Spleen (tissue), 11 donors: ENCODE results near the gene SUCO. TPM values are rescaled to one million over a fixed set of nuclear protein-coding genes. Genes with fewer than 3 reads are reported as not detected.
A peak's percentile ranks its signal among the peaks of the same experiment; 100 is the strongest.
"Not testable (repeated sequence)": the region's sequence is repeated elsewhere in the genome, so short reads cannot be mapped to it uniquely, and the experiment has no call there.

ENCODE experiments used
- DNase-seq: peaks from one replicate; pipeline ENCODE4 v3.0.0-alpha.2; 2020
- H3K27ac ChIP-seq, 8 donors: fragments of 200-600 bp; sonication (generic) in 7 of 8; 1 replicate in 4 of 8; 2 replicates in 4 of 8; pipeline versions ENCODE4 v1.5.0 to v1.8.0; 2016 to 2021; ENCODE audit warnings: inconsistent platforms in 4 of 8, mild to moderate bottlenecking in 4 of 8, moderate library complexity in 1 of 8
- H3K27me3 ChIP-seq, 7 donors: fragments of 200-600 bp; sonication (generic) in 6 of 7; replicated peaks in 1 of 7; 1 replicate in 4 of 7; 2 replicates in 3 of 7; pipeline versions ENCODE4 v1.5.0 to v1.8.0; 2016 to 2021; ENCODE audit warnings: inconsistent platforms in 3 of 7, mild to moderate bottlenecking in 1 of 7
- H3K36me3 ChIP-seq, 6 donors: fragments of 200-600 bp; sonication (generic) in 5 of 6; 1 replicate in 4 of 6; 2 replicates in 2 of 6; pipeline versions ENCODE4 v1.5.0 to v1.8.0; 2016 to 2021; ENCODE audit warnings: inconsistent platforms in 2 of 6
- H3K4me1 ChIP-seq, 6 donors: fragments of 200-600 bp; sonication (generic) in 5 of 6; 1 replicate in 3 of 6; 2 replicates in 3 of 6; pipeline versions ENCODE4 v1.5.0 to v1.8.0; 2016 to 2021; ENCODE audit warnings: inconsistent platforms in 3 of 6
- H3K4me3 ChIP-seq, 8 donors: fragments of 200-600 bp; sonication (generic) in 7 of 8; 1 replicate in 4 of 8; 2 replicates in 4 of 8; pipeline versions ENCODE4 v1.5.0 to v1.8.0; 2016 to 2021; ENCODE audit warnings: inconsistent platforms in 4 of 8, mild to moderate bottlenecking in 4 of 8, moderate library complexity in 2 of 8
- H3K9me3 ChIP-seq, 8 donors: fragments of 200-600 bp; sonication (generic) in 7 of 8; 1 replicate in 4 of 8; 2 replicates in 4 of 8; pipeline versions ENCODE4 v1.5.0 to v1.8.0; 2016 to 2021; ENCODE audit warnings: inconsistent platforms in 4 of 8
- POLR2A ChIP-seq, 3 donors: fragments of 450-650 bp; IDR thresholded peaks; one replicate each; pipeline ENCODE4 v1.5.1; 2017; ENCODE audit warnings: antibody characterized with exemption in 3 of 3, mild to moderate bottlenecking in 1 of 3
- POLR2AphosphoS5 ChIP-seq, 3 donors: sonication (generic); formaldehyde crosslinking; IDR thresholded peaks; one replicate each; pipeline ENCODE4 v1.5.1; 2017; ENCODE audit warnings: antibody characterized with exemption in 3 of 3
- WGBS, 5 donors: extraction: QIAGEN DNeasy Blood & Tissue Kit in 3 of 5; methylation state at CpG; one replicate each; pipeline versions ENCODE4 v1.1.5 to v1.1.7; 2013 to 2018; 5-methylcytosine and 5-hydroxymethylcytosine counted together
- intact Hi-C: fragments of 100-400 bp; cut with DNase I; formaldehyde crosslinking; loops from one replicate; pipeline ENCODE4 v1.15.0; 2023; ENCODE audit warnings: low total_unique reads
- polyA plus RNA-seq, 3 donors: library from polyadenylated mRNA; stranded (reverse); fragments of 200-250 nt; gene quantifications; one replicate each; pipeline ENCODE4 v1.2.1, GENCODE V29; 2013
- total RNA-seq, 7 donors: library from RNA; depleted of rRNA in 3 of 7; stranded (reverse); fragments of >200 nt in 3 of 7; fragmentation: NEBNext Ultra II Directional in 4 of 7; extraction: Animal tissue kit (Norgen Biotek cat#: 25700) in 4 of 7; gene quantifications; one replicate each; pipeline versions ENCODE4 v1.1.0 to v1.2.1, GENCODE V29; 2016 to 2021
- TF ChIP-seq, protein P1 (sequence below), 11 experiments: fragments of 200-600 bp in 7 of 11; fragments of 450-650 bp in 4 of 11; sonication (generic) in 4 of 11; IDR thresholded peaks in 8 of 11; conservative IDR thresholded peaks in 3 of 11; 1 replicate in 7 of 11; 2 replicates in 4 of 11; pipeline versions ENCODE4 v1.4.0 to v1.8.0; 2016 to 2021; ENCODE audit warnings: antibody characterized with exemption in 11 of 11, inconsistent platforms in 4 of 11, mild to moderate bottlenecking in 1 of 11
- donor health status: healthy with polysubstance abuse.
- donor health status: DM: no; HTN: no; CAD: no; lungs with moderate emphysema.
- donor health status: DM: no; HTN: no; CAD: no.
- donor health status: Bipolar disorder and iron deficiency.
- donor health status: healthy.
- donor health status: DM: no; HTN: no; CAD: no.
- donor health status: DM: yes; HTN: yes; CAD: no.

Gene SUCO
- total and polyA plus RNA-seq, 10 donors, result 7.9 to 59.5 (median 39.5) TPM

DNA sequence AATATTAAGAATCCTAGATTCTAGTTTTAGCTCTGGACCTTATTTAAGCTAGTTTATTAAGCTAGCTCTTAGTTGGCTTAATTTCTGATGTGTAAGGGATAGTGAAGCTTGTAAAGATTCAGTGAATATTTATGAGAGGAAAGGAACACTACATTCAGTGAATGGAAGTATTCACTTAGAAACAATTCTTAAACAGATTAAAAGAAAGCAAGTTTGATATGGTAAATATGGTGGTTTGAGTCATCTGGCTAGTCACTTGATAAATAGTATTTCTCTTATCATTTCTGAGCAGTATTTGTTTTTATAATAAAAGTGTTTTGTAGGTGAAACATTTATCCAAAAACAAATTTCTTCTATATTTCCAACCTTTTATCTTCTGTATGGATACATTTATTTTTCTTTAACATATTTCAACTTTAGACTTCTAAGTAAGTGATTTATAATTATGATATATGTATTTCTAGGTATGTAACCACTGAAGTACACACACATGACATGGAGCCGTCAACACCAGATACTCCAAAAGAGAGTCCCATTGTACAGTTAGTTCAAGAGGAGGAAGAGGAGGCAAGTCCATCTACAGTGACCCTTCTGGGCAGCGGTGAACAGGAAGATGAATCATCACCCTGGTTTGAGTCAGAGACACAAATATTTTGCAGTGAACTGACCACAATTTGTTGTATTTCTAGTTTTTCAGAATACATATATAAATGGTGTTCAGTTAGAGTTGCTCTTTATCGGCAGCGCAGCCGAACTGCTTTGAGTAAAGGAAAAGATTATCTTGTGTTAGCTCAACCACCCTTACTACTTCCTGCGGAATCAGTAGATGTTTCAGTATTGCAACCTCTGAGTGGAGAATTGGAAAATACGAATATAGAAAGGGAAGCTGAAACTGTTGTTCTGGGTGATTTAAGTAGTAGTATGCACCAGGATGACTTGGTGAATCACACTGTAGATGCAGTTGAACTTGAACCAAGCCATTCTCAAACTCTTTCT lies 55.6 kb downstream of the SUCO start:
- DNase-seq, result no peak
- WGBS, 5 donors, result 69 to 83% (median 76%) methylated on average over 7 of the region's 7 CpGs
- peaks cover 0 to 85% (median 34%) of the 10 kb centered on the region in 6 donors for H3K36me3 ChIP-seq
- TF ChIP-seq POLR2AphosphoS5 (IDR thresholded peaks at IDR 0.05) (no peak), POLR2A (IDR thresholded peaks at IDR 0.05) (no peak)
- TF ChIP-seq, protein P1, sequence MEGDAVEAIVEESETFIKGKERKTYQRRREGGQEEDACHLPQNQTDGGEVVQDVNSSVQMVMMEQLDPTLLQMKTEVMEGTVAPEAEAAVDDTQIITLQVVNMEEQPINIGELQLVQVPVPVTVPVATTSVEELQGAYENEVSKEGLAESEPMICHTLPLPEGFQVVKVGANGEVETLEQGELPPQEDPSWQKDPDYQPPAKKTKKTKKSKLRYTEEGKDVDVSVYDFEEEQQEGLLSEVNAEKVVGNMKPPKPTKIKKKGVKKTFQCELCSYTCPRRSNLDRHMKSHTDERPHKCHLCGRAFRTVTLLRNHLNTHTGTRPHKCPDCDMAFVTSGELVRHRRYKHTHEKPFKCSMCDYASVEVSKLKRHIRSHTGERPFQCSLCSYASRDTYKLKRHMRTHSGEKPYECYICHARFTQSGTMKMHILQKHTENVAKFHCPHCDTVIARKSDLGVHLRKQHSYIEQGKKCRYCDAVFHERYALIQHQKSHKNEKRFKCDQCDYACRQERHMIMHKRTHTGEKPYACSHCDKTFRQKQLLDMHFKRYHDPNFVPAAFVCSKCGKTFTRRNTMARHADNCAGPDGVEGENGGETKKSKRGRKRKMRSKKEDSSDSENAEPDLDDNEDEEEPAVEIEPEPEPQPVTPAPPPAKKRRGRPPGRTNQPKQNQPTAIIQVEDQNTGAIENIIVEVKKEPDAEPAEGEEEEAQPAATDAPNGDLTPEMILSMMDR (IDR thresholded peaks at IDR 0.05 in 8 of 11, conservative IDR thresholded peaks at IDR 0.05 in 3 of 11), result no peak
- peak overlapping the region in 3 of 8 donors; percentile 15 to 28 (median 28) for H3K27ac ChIP-seq
- no peaks in the 10 kb centered on the region for H3K9me3 ChIP-seq
- peaks cover 0 to 6% (median 0%) of the 10 kb centered on the region in 6 donors for H3K4me1 ChIP-seq
- no peaks in the 10 kb centered on the region for H3K27me3 ChIP-seq
- H3K4me3 ChIP-seq, result no peak overlapping the region
- intact Hi-C loops, result no loop called here

DNA sequence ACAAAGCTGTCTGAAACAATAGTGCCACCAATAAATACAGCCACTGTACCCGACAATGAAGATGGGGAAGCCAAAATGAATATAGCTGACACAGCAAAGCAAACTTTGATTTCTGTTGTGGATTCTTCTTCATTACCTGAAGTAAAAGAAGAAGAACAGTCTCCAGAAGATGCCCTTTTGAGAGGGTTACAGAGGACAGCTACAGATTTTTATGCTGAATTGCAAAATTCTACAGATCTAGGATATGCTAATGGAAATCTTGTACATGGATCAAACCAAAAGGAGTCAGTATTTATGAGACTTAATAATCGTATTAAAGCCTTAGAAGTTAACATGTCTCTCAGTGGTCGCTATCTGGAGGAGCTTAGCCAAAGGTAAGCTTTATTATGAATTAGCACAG lies 56.6 kb downstream of the SUCO start:
- WGBS, 5 donors, result 91 to 97% (median 93%) methylated on average over 3 of the region's 3 CpGs
- H3K36me3 ChIP-seq, result peaks cover 0 to 86% (median 34%) of the 10 kb centered on the region in 6 donors
- intact Hi-C loops, result no loop called here
- TF ChIP-seq POLR2A (IDR thresholded peaks at IDR 0.05), result no peak
- TF ChIP-seq, protein P1 (IDR thresholded peaks at IDR 0.05 in 8 of 11, conservative IDR thresholded peaks at IDR 0.05 in 3 of 11), result no peak
- TF ChIP-seq POLR2AphosphoS5 (IDR thresholded peaks at IDR 0.05), result no peak
- no peaks in the 10 kb centered on the region for H3K27me3 ChIP-seq
- peaks cover 0 to 6% (median 0%) of the 10 kb centered on the region in 6 donors for H3K4me1 ChIP-seq
- no peaks in the 10 kb centered on the region for H3K9me3 ChIP-seq
- H3K4me3 ChIP-seq, result no peak overlapping the region
- no peak overlapping the region for H3K27ac ChIP-seq
- no peak for DNase-seq

DNA sequence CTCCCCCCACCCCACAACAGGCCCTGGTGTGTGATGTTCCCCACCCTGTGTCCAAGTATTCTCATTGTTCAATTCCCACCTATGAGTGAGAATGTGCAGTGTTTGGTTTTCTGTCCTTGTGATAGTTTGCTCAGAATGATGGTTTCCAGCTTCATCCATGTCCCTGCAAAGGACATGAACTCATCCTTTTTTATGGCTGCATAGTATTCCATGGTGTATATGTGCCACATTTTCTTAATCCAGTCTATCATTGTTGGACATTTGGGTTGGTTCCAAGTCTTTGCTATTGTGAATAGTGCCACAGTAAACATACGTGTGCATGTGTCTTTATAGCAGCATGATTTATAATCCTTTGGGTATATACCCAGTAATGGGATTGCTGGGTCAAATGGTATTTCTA lies 58.5 kb downstream of the SUCO start:
- H3K4me1 ChIP-seq, H3K27me3 ChIP-seq, H3K9me3 ChIP-seq, H3K27ac ChIP-seq, DNase-seq, H3K4me3 ChIP-seq, intact Hi-C loops: not testable (repeated sequence)
- WGBS, 5 donors, result 86 to 100% methylated on average over 1 of the region's 1 CpG; no CpG with 5 or more reads in 3 of the 5 donors
- H3K36me3 ChIP-seq, result peaks cover 0 to 94% (median 44%) of the 10 kb centered on the region in 6 donors

DNA sequence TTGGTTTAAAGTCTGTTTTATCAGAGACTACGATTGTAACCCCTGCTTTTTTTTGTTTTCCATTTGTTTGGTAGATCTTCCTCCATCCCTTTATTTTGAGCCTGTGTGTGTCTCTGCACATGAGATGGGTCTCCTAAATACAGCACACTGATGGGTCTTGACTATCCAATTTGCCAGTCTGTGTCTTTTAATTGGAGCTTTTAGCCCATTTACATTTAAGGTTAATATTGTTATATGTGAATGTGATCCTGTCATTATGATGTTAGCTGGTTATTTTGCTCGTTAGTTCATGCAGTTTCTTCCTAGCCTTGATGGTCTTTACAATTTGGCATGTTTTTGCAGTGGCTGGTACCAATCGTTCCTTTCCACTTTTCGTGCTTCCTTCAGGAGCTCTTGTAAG lies 62.1 kb downstream of the SUCO start:
- DNase-seq, H3K9me3 ChIP-seq, H3K27me3 ChIP-seq, intact Hi-C loops, H3K4me3 ChIP-seq, H3K4me1 ChIP-seq, H3K27ac ChIP-seq: not testable (repeated sequence)
- H3K36me3 ChIP-seq, result peaks cover 2 to 95% (median 47%) of the 10 kb centered on the region in 6 donors
- 98 to 99% (median 98%) methylated on average over 4 of the region's 4 CpGs for WGBS, 5 donors

DNA sequence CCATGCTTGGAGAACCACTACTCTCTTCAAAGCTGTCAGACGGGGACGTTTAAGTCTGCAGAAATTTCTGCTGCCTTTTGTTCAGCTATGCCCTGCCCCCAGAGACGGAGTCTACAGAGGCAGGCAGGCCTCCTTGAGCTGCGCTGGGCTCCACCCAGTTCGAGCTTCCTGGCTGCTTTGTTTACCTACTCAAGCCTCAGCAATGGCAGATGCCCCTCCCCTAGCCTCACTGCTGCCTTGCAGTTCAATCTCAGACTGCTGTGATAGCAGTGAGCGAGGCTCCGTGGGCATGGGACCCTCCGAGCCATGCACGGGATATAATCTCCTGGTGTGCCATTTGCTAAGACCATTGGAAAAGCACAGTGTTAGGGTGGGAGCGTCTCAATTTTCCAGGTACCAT lies 63.8 kb downstream of the SUCO start:
- H3K27me3 ChIP-seq, H3K27ac ChIP-seq, H3K9me3 ChIP-seq, H3K4me3 ChIP-seq, intact Hi-C loops, H3K4me1 ChIP-seq: not testable (repeated sequence)
- peak; percentile 47 for DNase-seq
- WGBS, 5 donors, result 79 to 96% (median 86%) methylated on average over 7 to 10 of the region's 10 CpGs
- peaks cover 2 to 98% (median 40%) of the 10 kb centered on the region in 6 donors for H3K36me3 ChIP-seq
